Tibial nerve (tissue), 3 donors: ENCODE measurements around the gene ANAPC16.

Source experiments
- EP300 ChIP-seq, 2 donors: sonication (generic); formaldehyde crosslinking; IDR thresholded peaks; one replicate each; pipeline ENCODE4 v1.6.1; 2017; ENCODE audit warnings: antibody characterized with exemption in 2 of 2, mild to moderate bottlenecking in 1 of 2
- POLR2A ChIP-seq, 2 donors: fragments of 450-650 bp; IDR thresholded peaks; one replicate each; pipeline ENCODE4 v1.6.1; 2017; ENCODE audit warnings: antibody characterized with exemption in 2 of 2, mild to moderate bottlenecking in 2 of 2, moderate library complexity in 2 of 2

- no peak for TF ChIP-seq EP300 (IDR thresholded peaks at IDR 0.05)
- TF ChIP-seq POLR2A (IDR thresholded peaks at IDR 0.05): no peak
Observed at GRCh38 chr10:72223743-72224101, 7.9 kb downstream of the ANAPC16 start.
